Activated B cell treated with CpG ODN at 0.5 μM for 24 hours (primary cell): ENCODE measurements around the gene ADIPOQ. TPM values are rescaled to one million over a fixed set of nuclear protein-coding genes. Genes with fewer than 3 reads are reported as not detected.
"Not testable (repeated sequence)": the region's sequence is repeated elsewhere in the genome, so short reads cannot be mapped to it uniquely, and the experiment has no call there.

ENCODE experiments used
- ATAC-seq: fragments of 200-7000 bp; cut with Tn5 transposase; one replicate; pipeline ENCODE4 v1.10.0; 2021; ENCODE audit warnings: low read depth, mild to moderate bottlenecking, moderate library complexity
- CTCF ChIA-PET: fragments of 350-600 bp; sonication (Branson Sonifier 250); formaldehyde crosslinking; loops from one replicate; lab custom pipeline; 2021; ENCODE audit warnings: antibody characterized with exemption; lab: Charles Lee
- POLR2A ChIA-PET: fragments of 350-600 bp; sonication (Branson Sonifier 250); formaldehyde crosslinking; loops from one replicate; lab custom pipeline; 2021; ENCODE audit warnings: antibody characterized with exemption; lab: Charles Lee
- DNase-seq: peaks from one replicate; pipeline ENCODE4 v3.0.0; 2022
- H3K27ac Mint-ChIP-seq: one replicate; pipeline ENCODE4 v1.8.0; 2020; ENCODE audit warnings: mixed read lengths
- H3K27me3 Mint-ChIP-seq: one replicate; pipeline ENCODE4 v1.8.0; 2021; ENCODE audit warnings: mixed read lengths
- H3K36me3 Mint-ChIP-seq: one replicate; pipeline ENCODE4 v1.8.0; 2021; ENCODE audit warnings: low read depth, mixed read lengths
- H3K4me1 Mint-ChIP-seq: one replicate; pipeline ENCODE4 v1.8.0; 2021; ENCODE audit warnings: mixed read lengths
- H3K4me3 Mint-ChIP-seq: one replicate; pipeline ENCODE4 v1.8.0; 2020; ENCODE audit warnings: mild to moderate bottlenecking, mixed read lengths
- H3K9me3 Mint-ChIP-seq: one replicate; pipeline ENCODE4 v1.8.0; 2020; ENCODE audit warnings: mixed read lengths
- intact Hi-C: fragments of 100-400 bp; cut with micrococcal nuclease; formaldehyde crosslinking; loops from one replicate; pipeline ENCODE4 v1.15.1; 2024
- total RNA-seq: library from RNA; stranded (reverse); gene quantifications from 2 replicates; pipeline ENCODE4 v1.2.3, GENCODE V29; 2022
- TF ChIP-seq, protein P1 (sequence below): fragments of 200-600 bp; IDR thresholded peaks from one replicate; pipeline ENCODE4 v1.8.0; 2022; ENCODE audit warnings: antibody characterized with exemption, mild to moderate bottlenecking

ADIPOQ gene
- total RNA-seq, 1 donor from 2014 or later: not detected

GRCh38 chr3:186902713-186903112, 60.2 kb downstream of the ADIPOQ start:
- ATAC-seq (no peak), DNase-seq (no peak)
- intact Hi-C loops: no loop called here
- Mint-ChIP-seq H3K27ac (no peak overlapping the region), H3K36me3 (peaks cover 30% of the 10 kb centered on the region), H3K4me1 (peaks cover 36% of the 10 kb centered on the region), H3K9me3 (peaks cover 17% of the 10 kb centered on the region), H3K27me3 (no peaks in the 10 kb centered on the region), H3K4me3 (no peak overlapping the region)
- ChIA-PET CTCF (no interaction called here), POLR2A (no interaction called here)
- TF ChIP-seq, protein P1, sequence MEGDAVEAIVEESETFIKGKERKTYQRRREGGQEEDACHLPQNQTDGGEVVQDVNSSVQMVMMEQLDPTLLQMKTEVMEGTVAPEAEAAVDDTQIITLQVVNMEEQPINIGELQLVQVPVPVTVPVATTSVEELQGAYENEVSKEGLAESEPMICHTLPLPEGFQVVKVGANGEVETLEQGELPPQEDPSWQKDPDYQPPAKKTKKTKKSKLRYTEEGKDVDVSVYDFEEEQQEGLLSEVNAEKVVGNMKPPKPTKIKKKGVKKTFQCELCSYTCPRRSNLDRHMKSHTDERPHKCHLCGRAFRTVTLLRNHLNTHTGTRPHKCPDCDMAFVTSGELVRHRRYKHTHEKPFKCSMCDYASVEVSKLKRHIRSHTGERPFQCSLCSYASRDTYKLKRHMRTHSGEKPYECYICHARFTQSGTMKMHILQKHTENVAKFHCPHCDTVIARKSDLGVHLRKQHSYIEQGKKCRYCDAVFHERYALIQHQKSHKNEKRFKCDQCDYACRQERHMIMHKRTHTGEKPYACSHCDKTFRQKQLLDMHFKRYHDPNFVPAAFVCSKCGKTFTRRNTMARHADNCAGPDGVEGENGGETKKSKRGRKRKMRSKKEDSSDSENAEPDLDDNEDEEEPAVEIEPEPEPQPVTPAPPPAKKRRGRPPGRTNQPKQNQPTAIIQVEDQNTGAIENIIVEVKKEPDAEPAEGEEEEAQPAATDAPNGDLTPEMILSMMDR: no peak

- intact Hi-C loops, POLR2A ChIA-PET, DNase-seq, H3K4me3 Mint-ChIP-seq, H3K27ac Mint-ChIP-seq, ATAC-seq, CTCF ChIA-PET, H3K27me3 Mint-ChIP-seq: not testable (repeated sequence)
- peaks cover 37% of the 10 kb centered on the region for H3K36me3 Mint-ChIP-seq
- H3K9me3 Mint-ChIP-seq: peaks cover 20% of the 10 kb centered on the region
- H3K4me1 Mint-ChIP-seq: peaks cover 45% of the 10 kb centered on the region
Measured at GRCh38 chr3:186903676-186904075, 61.2 kb downstream of the ADIPOQ start.

GRCh38 chr3:186907075-186907474, 64.6 kb downstream of the ADIPOQ start:
- Mint-ChIP-seq H3K9me3 (peaks cover 20% of the 10 kb centered on the region), H3K36me3 (peaks cover 37% of the 10 kb centered on the region), H3K4me1 (peaks cover 31% of the 10 kb centered on the region)
- H3K27ac Mint-ChIP-seq, CTCF ChIA-PET, POLR2A ChIA-PET, H3K4me3 Mint-ChIP-seq, DNase-seq, ATAC-seq, intact Hi-C loops, H3K27me3 Mint-ChIP-seq: not testable (repeated sequence)

Other genes starting within 250 kb of the ADIPOQ start
- gene AHSG, start 229.7 kb upstream of the ADIPOQ start, total RNA-seq: not detected in 2 replicates
- gene FETUB, start 202.3 kb upstream of the ADIPOQ start, total RNA-seq: not detected in 2 replicates
- gene HRG, start 176.7 kb upstream of the ADIPOQ start, total RNA-seq: not detected in 2 replicates
- not detected in 2 replicates for gene KNG1, start 125.4 kb upstream of the ADIPOQ start, total RNA-seq
- gene EIF4A2, start 59.1 kb upstream of the ADIPOQ start, total RNA-seq: 533 and 574 TPM in 2 replicates
- gene RFC4, start 36.2 kb upstream of the ADIPOQ start, total RNA-seq: 28.8 and 29.9 TPM in 2 replicates
- 294 and 328 TPM in 2 replicates for gene ST6GAL1, start 87.8 kb downstream of the ADIPOQ start, total RNA-seq